Caco-2 (cell line): ENCODE results near the gene GRIN2D. TPM values are rescaled to one million over a fixed set of nuclear protein-coding genes. Genes with fewer than 3 reads are reported as not detected.

Source experiments
- BruUV-seq: library from RNA; stranded (reverse); fragments of 400-500 nt; replicated peaks from 2 replicates; lab custom pipeline; 2021; lab: Mats Ljungman, UMichigan
- CTCF ChIA-PET: fragments of 300-600 bp; sonication (Branson Sonifier 250); formaldehyde crosslinking; loops from one replicate; lab custom pipeline; 2022; ENCODE audit warnings: antibody characterized with exemption; lab: Charles Lee
- POLR2A ChIA-PET: fragments of 300-600 bp; sonication (Branson Sonifier 250); formaldehyde crosslinking; loops from one replicate; lab custom pipeline; 2022; ENCODE audit warnings: antibody characterized with exemption; lab: Charles Lee
- DNase-seq, 2 experiments: peaks; one replicate each; pipeline versions ENCODE4 v3.0.0 to v3.0.0-alpha.2; 2020 to 2022
- H3K27me3 ChIP-seq: replicated peaks from 2 replicates; pipeline ENCODE4 v1.6.0; 2011; ENCODE audit warnings: low read length; ENCODE audit not compliant: control insufficient read depth, insufficient read depth
- H3K36me3 ChIP-seq: 2 replicates; pipeline ENCODE4 v1.5.1; 2011; ENCODE audit warnings: low read length; ENCODE audit not compliant: control insufficient read depth, insufficient read depth
- H3K4me1 ChIP-seq: fragments of 250-450 bp; sonication (Bioruptor Pico); 2 replicates; pipeline ENCODE4 v1.5.1; 2020; ENCODE audit warnings: mild to moderate bottlenecking
- H3K4me3 ChIP-seq: 2 replicates; pipeline ENCODE4 v1.5.1; 2011; ENCODE audit warnings: low read depth, mild to moderate bottlenecking, control low read depth, low read length
- H3K9me3 ChIP-seq: fragments of 250-450 bp; sonication (Bioruptor Pico); 2 replicates; pipeline ENCODE4 v1.5.1; 2020; ENCODE audit warnings: mild to moderate bottlenecking, moderate library complexity
- H3K27ac Mint-ChIP-seq: one replicate; pipeline ENCODE4 v1.8.0; 2022; ENCODE audit warnings: mixed read lengths; ENCODE audit not compliant: unreplicated experiment
- H3K27me3 Mint-ChIP-seq: one replicate; pipeline ENCODE4 v1.8.0; 2022; ENCODE audit warnings: mixed read lengths; ENCODE audit not compliant: insufficient read depth, unreplicated experiment
- H3K36me3 Mint-ChIP-seq: one replicate; pipeline ENCODE4 v1.8.0; 2022; ENCODE audit warnings: mild to moderate bottlenecking, mixed read lengths; ENCODE audit not compliant: insufficient read depth, unreplicated experiment
- H3K4me1 Mint-ChIP-seq: one replicate; pipeline ENCODE4 v1.8.0; 2022; ENCODE audit warnings: low read depth, mixed read lengths; ENCODE audit not compliant: unreplicated experiment
- H3K4me3 Mint-ChIP-seq: one replicate; pipeline ENCODE4 v1.8.0; 2022; ENCODE audit warnings: mild to moderate bottlenecking, moderate library complexity, mixed read lengths; ENCODE audit not compliant: unreplicated experiment
- H3K9me3 Mint-ChIP-seq: one replicate; pipeline ENCODE4 v1.8.0; 2022; ENCODE audit warnings: mixed read lengths; ENCODE audit not compliant: unreplicated experiment
- intact Hi-C: fragments of 100-400 bp; cut with micrococcal nuclease; formaldehyde crosslinking; loops from one replicate; pipeline ENCODE4 v1.10.0; 2022; ENCODE audit not compliant: unreplicated experiment
- total RNA-seq: library from RNA; stranded (reverse); gene quantifications from 2 replicates; pipeline ENCODE4 v1.2.3, GENCODE V29; 2022
- TF ChIP-seq, protein P1 (sequence below), 2 experiments: fragments of 200-600 bp in 1 of 2; IDR thresholded peaks; 1 replicate in 1 of 2; 2 replicates in 1 of 2; pipeline versions ENCODE4 v1.5.1 to v1.8.0; 2011 to 2022; ENCODE audit warnings: antibody characterized with exemption in 1 of 2, control low read depth in 1 of 2, inconsistent platforms in 1 of 2, low read depth in 1 of 2, low read length in 1 of 2, mild to moderate bottlenecking in 1 of 2, moderate library complexity in 1 of 2; ENCODE audit not compliant: insufficient read depth in 1 of 2, severe bottlenecking in 1 of 2, unreplicated experiment in 1 of 2

The GRIN2D gene
- total RNA-seq, 1 experiment from 2014 or later = 6.5 TPM

DNA sequence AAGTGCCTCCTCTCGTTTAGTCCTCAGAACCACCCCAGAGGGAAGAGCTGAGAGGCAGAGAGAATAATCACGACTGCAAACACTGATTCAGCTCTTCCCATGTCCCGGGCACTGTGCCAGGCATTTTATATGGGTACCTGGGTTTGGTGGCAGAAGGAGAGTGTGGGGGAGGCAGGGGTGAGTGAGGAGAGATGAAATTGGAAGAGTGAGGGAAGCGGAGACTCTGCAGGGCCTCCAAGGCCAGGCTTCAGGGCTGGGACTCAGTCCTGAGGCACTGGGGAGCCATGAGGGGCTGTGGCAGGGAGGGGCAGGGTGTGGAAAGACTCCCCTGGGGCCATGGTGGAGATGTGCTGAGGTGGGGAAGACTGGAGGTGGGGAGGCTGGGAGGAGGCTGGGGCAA lies 20.6 kb upstream of the GRIN2D start:
- Histone ChIP-seq H3K4me1 (no peaks in the 10 kb centered on the region), H3K9me3 (no peaks in the 10 kb centered on the region), H3K27me3 (no peaks in the 10 kb centered on the region), H3K36me3 (no peaks in the 10 kb centered on the region), H3K4me3 (no peak overlapping the region)
- ChIA-PET CTCF (interaction anchor here (0.9 kb wide), 1 partner anchor 18 kb away, joined by 8 read pairs; the partner anchor contains the start of gene KDELR1), POLR2A (no interaction called here)
- no peaks in the 10 kb centered on the region for H3K36me3 Mint-ChIP-seq
- no TSS peak for BruUV-seq
- peaks cover 7% of the 10 kb centered on the region for H3K4me1 Mint-ChIP-seq
- TF ChIP-seq, protein P1, sequence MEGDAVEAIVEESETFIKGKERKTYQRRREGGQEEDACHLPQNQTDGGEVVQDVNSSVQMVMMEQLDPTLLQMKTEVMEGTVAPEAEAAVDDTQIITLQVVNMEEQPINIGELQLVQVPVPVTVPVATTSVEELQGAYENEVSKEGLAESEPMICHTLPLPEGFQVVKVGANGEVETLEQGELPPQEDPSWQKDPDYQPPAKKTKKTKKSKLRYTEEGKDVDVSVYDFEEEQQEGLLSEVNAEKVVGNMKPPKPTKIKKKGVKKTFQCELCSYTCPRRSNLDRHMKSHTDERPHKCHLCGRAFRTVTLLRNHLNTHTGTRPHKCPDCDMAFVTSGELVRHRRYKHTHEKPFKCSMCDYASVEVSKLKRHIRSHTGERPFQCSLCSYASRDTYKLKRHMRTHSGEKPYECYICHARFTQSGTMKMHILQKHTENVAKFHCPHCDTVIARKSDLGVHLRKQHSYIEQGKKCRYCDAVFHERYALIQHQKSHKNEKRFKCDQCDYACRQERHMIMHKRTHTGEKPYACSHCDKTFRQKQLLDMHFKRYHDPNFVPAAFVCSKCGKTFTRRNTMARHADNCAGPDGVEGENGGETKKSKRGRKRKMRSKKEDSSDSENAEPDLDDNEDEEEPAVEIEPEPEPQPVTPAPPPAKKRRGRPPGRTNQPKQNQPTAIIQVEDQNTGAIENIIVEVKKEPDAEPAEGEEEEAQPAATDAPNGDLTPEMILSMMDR (IDR thresholded peaks at IDR 0.05; ENCODE audit: insufficient read depth in 1 of 2, low read depth in 1 of 2, low read length in 1 of 2, severe bottlenecking in 1 of 2, unreplicated experiment in 1 of 2) = no peak
- no peak overlapping the region for H3K4me3 Mint-ChIP-seq
- no peak for DNase-seq
- no peaks in the 10 kb centered on the region for H3K9me3 Mint-ChIP-seq
- no peaks in the 10 kb centered on the region for H3K27me3 Mint-ChIP-seq
- peak overlapping the region; percentile 35 for H3K27ac Mint-ChIP-seq
- intact Hi-C loops = no loop called here

DNA sequence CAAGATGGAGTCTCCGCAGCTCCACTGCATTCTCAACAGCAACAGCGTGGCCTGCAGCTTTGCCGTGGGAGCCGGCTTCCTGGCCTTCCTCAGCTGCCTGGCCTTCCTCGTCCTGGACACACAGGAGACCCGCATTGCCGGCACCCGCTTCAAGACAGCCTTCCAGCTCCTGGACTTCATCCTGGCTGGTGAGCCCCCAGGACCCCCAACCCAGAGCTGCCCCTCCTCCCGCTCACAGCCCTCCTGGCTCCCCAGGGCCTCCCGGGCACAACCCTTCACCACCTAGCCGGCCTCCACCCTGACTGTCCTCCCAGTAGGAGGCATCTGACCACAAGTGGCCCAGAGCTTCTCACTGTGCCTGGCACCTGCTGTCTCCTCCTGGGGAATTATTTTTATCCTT lies 19.9 kb upstream of the GRIN2D start:
- intact Hi-C loops = no loop called here
- POLR2A ChIA-PET = no interaction called here

DNA sequence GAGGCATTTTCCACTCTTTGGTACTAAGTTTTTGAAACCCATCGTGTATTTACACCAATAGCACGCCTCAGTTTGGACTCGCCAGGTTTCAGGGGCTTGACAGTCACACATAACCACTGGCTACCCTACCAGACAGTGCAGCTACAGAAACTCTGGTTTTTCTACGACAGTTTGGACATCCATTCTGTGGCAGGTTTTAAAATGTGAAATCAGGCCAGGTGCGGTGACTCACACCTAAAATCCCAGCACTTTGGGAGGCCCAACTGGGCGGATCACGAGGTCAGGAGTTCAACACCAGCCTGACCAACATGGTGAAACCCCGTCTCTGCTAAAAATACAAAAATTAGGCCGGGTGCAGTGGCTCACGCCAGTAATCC lies 15.3 kb upstream of the GRIN2D start:
- Mint-ChIP-seq H3K9me3 (no peaks in the 10 kb centered on the region), H3K27me3 (no peaks in the 10 kb centered on the region), H3K36me3 (peaks cover 39% of the 10 kb centered on the region), H3K27ac (no peak overlapping the region), H3K4me3 (no peak overlapping the region), H3K4me1 (no peaks in the 10 kb centered on the region)
- POLR2A ChIA-PET = no interaction called here
- CTCF ChIA-PET = interaction anchor here (0.7 kb wide), 1 partner anchor 14 kb away, joined by 3 read pairs; no protein-coding TSS in a partner anchor
- intact Hi-C loops = no loop called here
- no peaks in the 10 kb centered on the region for H3K4me1 ChIP-seq
- H3K36me3 ChIP-seq = no peaks in the 10 kb centered on the region
- H3K4me3 ChIP-seq = no peak overlapping the region
- no peaks in the 10 kb centered on the region for H3K9me3 ChIP-seq
- no peak for DNase-seq
- H3K27me3 ChIP-seq = no peaks in the 10 kb centered on the region
- no TSS peak for BruUV-seq
- TF ChIP-seq, protein P1 (IDR thresholded peaks at IDR 0.05; ENCODE audit: insufficient read depth in 1 of 2, low read depth in 1 of 2, low read length in 1 of 2, severe bottlenecking in 1 of 2, unreplicated experiment in 1 of 2) = no peak

More for the DNA sequence above, 19.9 kb upstream of the GRIN2D start:
- no peaks in the 10 kb centered on the region for H3K9me3 Mint-ChIP-seq
- H3K4me3 Mint-ChIP-seq = no peak overlapping the region
- Histone ChIP-seq H3K9me3 (no peaks in the 10 kb centered on the region), H3K4me3 (no peak overlapping the region), H3K4me1 (no peaks in the 10 kb centered on the region), H3K27me3 (no peaks in the 10 kb centered on the region), H3K36me3 (no peaks in the 10 kb centered on the region)
- TF ChIP-seq, protein P1 (IDR thresholded peaks at IDR 0.05; ENCODE audit: insufficient read depth in 1 of 2, low read depth in 1 of 2, low read length in 1 of 2, severe bottlenecking in 1 of 2, unreplicated experiment in 1 of 2) = no peak
- H3K27me3 Mint-ChIP-seq = no peaks in the 10 kb centered on the region
- H3K36me3 Mint-ChIP-seq = peaks cover 5% of the 10 kb centered on the region
- CTCF ChIA-PET = interaction anchor here (0.9 kb wide), 1 partner anchor 18 kb away, joined by 8 read pairs; the partner anchor contains the start of gene KDELR1
- peak overlapping the region; percentile 35 for H3K27ac Mint-ChIP-seq
- BruUV-seq = no TSS peak
- H3K4me1 Mint-ChIP-seq = peaks cover 7% of the 10 kb centered on the region
- no peak for DNase-seq
